Stimulated activated CD4-positive, alpha-beta T cell treated with anti-CD3 and anti-CD28 coated beads, Interleukin-1b, Interleukin-23, amount 100 ng/mL, for 4 hours (primary cell): ENCODE measurements around the gene TMPRSS11F.
"Not testable (repeated sequence)": the region's sequence is repeated elsewhere in the genome, so short reads cannot be mapped to it uniquely, and the experiment has no call there.

Source experiments
- DNase-seq, 2 donors: peaks; one replicate each; pipeline ENCODE4 v3.0.0-alpha.2; 2020; ENCODE audit warnings: low read depth in 2 of 2

TMPRSS11F gene

DNA sequence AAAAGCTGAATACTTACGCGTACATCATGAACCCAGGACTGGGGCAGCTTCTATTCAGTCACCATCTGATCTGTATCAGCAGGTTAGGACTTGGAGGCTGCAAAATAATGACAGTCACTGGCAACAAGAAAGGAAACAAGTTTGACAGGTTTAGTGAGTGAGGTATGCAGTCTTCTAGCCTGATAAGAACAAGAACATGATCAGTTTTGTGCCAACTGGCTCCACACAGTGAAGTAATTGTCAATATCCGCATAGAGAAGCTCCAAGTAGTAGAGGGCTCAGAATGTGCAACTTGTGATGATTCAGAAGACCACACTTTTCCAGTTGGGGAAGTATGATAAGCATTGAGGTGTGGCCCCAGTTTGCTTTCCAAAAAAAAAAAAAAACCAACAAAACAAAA is at the start of gene TMPRSS11F:
TSS of gene TMPRSS11F (minus strand) at position 77 of the 400 bp plus-strand sequence. CDS start at position 28, 49 bp downstream.
- DNase-seq, result no peak

DNA sequence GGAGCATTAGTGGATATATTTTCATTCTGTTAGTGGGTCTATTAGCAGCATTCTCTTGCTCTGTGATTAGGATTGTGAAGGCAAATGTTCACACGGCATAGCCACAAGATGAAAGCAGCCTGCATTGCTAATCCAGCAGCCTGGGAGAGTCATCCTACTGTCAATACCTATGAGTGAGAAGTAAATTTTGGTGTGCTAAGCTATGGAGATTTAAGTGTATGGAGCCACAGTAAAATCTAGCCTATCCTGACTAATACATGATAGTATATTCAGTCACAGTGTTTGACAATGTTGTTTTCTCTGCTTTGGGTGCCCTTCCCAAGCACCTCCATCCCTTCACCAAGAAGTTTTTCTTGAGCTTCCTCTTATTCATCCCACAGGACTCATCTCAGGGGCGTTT is 47.2 kb upstream of the TMPRSS11F start:
- no peak for DNase-seq

DNA sequence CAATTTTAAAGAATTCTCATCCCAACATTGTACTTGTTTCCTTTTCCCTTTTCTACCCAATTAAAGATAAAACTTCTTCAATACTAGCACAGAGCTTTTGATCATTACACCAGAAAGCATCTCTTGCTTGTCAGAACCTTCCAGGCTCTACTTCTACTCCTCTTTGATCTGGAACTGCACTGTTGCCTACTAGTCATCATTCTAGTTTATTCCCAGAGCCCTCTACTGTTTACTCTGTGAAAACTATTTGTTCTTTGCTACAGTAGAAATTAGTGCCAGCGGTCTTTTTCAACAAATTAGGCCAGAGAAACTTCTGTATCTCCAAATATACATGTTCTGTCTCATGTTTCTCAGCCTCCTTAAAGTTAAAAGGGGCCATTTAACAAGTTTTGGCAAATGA is 46.8 kb upstream of the TMPRSS11F start:
- DNase-seq, result no peak

DNA sequence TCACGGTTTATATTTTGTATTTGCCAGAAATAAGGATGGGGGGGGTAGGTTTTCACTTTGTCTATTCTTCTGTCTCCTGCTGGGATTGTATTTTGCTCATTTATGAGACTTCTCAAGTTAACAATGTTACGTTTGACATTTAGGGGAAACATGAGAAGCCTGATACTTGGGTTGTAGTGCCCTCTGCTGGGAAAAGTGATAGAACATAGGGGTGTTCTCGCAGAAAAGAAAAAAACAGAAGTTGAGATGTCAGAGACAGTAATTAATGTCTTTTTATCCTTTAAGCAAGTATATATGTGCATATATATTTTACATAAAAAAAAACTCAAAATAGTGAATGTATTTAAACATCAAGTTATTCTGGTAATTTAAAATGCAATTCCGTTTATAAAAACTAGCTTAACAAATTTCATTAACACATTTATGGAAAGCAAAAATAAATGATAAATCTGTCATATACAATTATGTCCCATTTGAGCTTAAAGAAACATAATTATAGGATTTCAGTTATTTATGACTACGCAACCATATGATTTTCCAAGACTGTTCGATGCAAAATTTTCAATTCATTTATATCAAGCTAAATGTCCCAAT is 46.0 kb upstream of the TMPRSS11F start:
- DNase-seq, result no peak

DNA sequence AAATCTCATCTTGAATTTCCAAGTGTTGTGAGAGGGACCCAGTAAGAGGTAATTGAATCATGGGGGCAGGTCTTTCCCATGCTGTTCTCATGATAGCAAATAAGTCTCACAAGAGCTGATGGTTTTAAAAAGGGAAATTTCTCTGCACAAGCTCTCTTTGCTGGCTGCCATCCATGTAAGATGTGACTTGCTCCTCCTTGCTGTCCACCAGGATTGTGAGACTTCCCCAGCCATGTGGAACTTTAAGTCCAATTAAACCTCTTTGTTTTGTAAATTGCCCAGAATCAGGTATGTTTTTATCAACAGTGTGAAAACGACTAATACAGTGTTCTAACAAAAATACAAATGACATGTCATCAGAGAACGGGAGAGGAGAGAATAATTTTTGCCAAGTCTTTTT is 44.7 kb upstream of the TMPRSS11F start:
- not testable (repeated sequence) for DNase-seq

DNA sequence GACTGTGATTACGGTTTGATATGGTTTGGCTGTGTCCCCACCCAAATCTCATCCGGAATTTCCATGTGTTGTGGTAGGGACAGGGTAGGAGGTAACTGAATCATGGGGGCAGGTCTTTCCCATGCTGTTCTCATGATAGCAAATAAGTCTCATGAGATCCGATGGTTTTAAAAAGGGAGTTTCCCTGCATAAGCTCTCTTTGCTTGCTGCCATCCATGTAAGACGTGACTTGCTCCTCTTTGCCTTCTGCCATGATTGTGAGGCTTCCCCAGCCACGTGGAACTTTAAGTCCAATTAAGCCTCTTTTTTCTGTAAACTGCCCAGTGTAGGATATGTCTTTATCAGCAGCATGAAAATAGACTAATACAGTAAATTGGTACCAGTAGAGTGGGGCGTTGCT is 42.5 kb upstream of the TMPRSS11F start:
- DNase-seq, result not testable (repeated sequence)

DNA sequence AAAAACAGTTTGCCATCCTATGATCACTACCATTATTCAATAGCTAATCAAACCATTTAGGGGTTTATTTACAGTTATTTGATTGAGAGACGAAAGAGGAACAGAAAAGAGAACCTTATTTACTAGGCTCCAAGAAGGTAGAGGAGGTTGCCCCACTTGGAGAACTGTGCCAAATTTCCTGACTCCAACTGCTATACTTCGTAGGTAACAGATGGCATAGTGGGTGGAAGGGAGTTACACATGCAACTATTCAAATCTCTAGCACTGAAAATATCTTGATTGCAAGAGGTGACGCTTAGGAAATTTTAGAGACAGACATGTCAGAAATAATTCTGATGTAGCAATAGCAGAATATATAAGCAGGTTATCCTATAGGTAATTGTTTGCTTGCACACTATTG is 38.0 kb upstream of the TMPRSS11F start:
- DNase-seq, result no peak

DNA sequence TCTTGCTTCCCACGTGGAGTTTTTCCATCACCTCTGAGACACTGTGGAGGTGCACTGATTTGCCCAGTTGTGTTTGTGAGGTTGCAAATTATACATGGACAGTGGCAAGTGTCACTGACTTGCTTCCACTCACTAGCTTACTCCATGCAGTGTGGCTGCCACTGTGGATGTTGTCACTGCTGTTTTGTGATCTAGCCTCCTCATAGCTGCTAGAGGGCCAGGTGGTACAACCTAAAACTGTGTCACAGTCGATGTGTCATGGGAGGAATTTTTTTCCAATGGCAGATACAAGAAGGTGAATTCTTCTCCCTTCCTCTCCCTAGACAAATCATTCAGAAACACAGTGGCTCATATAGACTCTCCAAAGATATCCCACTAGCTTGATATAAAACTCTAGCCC is 37.5 kb upstream of the TMPRSS11F start:
- no peak for DNase-seq

DNA sequence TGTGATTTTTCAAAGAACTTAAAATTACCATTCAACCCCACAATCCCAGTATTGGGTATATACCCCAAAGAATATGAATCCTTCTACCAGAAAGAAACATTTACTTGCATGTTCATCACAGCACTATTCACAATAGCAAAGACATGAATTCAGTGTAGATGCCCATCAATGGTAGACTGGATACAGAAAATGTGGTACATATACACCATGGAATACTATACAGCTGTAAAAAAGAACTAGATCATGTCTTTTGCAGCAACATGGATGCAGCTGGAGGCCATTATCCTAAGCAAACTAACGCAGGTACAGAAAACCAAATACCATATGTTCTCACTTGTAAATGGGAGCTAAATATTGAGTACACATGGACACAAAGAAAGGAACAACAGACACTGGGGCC is 34.1 kb upstream of the TMPRSS11F start:
- DNase-seq, result no peak

DNA sequence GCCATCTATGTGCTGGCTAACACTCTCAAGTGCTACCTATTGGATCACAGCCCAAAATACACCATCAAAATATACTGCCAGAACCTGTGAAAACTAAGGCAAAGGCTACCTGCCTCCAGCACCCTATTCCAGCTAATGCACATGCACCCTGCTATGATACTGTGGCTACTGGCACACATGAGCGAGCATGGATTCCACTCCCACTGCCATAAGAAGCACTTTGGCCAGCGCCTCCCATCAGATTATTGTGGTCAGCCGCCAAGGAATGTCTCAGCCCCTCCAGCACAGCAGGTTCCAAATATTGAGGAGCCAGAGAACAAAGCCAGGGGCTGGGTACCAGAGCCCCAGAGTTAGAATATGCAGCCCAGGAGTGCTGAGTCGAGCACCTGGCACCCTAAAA is 32.5 kb upstream of the TMPRSS11F start:
- DNase-seq, result no peak

DNA sequence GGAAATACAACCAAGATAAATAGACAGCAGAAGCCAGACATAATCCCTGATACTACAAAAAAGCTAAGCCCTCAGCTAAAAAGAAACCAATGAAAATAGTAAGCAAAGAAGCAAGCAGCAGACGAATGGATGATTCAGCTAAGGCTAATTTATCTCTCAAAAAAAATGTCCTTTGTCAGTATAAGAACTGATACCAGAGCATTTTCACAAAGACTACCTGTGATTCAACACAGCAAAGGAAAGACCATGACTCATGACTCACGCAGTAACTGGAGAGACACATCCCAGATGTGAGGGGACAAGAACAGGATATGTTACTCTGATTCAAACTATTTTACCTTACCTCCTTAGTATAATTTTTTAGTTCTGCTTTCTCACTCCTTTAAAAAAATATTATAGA is 22.7 kb upstream of the TMPRSS11F start:
- DNase-seq, result no peak

DNA sequence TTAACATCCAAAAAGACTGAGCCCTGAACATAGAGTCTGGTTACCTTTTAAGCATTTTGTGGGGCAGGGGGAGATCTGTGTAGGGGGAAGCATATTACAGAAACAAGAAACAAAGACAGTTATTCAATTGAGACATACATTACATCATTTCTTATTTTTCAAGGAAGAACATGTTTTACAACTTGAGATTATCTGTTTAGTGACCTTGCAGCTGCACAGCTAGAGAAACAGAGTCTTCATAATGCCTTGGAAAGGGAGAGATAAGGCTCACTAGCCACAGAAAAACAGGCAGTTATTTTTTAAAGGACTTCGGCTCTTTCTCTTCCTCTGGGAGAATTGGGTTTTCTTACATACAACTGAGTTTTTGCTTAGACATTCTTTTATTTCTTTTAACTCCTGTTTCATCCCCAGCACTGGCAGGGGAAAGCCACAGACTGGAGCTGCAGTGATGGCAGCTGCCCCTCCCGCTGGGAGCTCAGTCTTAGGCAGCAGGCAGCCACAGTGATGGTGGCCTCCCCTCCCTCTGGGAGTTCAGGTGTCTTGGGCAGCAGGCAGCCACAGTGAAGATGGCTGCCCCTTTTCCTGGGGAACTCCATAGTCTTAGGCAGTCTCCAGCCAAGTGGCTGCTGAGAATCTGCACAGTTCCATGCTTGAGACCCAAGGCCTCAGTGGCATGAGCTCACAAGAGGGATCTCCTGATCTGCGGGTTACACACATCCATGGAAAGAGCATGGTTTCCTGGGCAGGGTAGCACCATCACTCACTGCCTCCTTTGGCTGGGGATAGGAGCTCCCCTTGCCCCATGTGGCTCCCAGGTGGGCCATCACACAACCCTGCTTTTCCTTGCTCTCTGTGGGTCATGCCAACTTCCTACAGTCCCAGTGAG is 19.4 kb upstream of the TMPRSS11F start:
- DNase-seq, result no peak

DNA sequence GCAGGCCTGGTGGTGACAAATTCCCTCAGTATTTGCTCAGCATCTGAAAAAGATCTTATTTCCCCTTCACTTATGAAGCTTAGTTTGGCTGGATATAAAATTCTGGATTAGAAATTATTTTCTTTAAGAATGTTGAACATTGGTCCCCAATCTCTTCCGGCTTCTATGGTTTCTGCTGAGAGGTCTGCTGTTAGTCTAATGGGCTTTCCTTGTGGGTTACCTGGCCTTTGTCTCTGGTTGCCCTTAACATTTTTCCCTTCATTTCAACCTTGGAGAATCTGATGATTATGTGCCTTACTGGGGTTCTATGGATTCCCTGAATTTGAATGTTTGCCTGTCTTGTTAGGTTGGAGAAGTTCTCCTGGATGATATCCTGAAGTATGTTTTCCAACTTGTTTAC is 17.4 kb upstream of the TMPRSS11F start:
- no peak for DNase-seq

DNA sequence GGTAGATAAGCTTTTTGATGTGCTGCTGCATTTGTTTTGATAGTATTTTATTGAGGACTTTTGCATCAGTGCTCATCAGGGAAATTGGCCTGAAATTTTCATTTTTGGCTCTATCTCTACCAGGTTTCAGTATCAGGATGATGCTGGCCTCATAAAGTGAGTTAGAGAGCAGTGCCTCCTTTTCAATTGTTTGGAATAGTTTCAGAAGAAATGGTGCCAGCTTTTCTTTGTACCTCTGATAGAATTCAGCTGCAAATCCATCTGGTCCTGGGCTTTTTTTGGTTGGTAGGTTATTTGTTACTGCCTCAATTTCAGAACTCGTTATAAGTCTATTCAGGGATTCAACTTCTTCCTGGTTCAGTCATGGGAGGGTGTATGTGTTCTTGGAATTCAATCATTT is 15.6 kb upstream of the TMPRSS11F start:
- DNase-seq, result no peak

DNA sequence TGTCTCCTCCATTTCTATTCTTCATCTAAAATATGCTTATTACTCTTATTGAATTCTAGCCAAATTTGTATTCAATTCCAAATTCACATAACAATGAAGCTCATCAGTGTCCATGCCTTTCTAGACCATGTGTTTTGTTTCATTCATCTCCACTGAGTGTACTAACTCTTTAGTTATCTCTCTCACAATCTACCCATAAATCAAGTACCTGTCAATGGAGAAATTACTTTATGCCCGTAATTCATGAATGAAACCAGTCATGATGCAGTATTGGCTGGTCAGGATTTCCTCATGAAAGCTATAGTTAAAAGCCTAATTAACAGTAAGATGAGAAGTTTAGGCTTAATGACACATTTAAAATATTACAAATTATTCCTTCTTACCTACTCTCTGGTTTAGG is 12.2 kb upstream of the TMPRSS11F start:
- DNase-seq, result no peak

DNA sequence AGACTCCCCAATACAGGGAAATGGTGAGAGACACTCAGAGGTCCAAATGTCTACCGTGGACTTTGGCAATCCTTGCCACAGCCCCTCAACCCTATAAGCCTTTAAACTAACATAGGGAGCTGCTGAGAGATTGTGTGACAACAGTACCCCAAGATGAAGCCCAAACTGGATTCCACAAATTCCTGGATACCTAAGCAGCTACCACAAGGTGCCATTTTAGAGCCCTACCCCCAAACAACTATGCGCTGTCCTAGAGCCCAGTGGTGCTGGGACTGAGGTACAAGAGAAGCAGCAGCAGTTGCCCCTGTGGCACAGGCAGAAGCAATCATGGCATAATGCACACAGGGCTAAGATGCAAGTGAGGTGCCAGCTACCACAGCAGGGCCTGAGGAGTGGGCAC is 2.7 kb upstream of the TMPRSS11F start:
- no peak for DNase-seq

DNA sequence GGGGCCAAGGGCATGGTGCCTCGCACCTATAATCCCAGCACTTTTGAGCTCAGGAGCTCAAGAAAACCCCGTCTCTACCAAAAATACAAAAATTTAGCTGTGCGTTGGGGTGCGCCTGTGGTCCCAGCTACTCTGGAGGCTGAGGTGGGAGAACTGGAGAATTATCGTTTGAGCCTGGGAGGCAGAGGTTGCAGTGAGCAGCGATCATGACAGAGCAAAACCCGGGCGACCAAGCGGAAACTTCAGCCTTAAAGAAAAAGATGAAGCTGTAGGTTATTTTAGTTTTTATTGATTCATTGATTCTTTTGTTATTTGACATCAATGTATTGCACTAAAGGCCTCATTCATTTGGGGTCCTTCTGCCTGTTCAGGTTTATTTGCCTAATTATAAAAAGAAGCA is 5.4 kb downstream of the TMPRSS11F start:
- no peak for DNase-seq

DNA sequence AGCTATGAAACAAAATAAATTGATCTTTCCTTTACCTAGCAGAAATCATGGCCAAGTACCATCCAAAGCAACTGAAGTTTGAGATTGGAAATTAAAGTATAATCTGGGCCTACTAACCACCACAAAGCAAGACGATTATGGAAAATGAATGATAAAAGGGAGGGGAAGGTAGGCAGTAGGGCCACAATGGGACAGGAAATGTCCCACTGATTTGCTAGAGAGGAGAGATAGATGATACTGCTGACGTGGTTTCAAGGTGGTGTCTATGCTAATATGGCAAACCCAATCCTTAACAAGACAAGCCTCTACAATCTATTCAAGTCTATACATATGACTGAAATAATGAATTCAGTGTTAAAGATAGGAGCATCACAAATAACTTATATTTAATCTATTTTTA is 6.1 kb downstream of the TMPRSS11F start:
- no peak for DNase-seq

DNA sequence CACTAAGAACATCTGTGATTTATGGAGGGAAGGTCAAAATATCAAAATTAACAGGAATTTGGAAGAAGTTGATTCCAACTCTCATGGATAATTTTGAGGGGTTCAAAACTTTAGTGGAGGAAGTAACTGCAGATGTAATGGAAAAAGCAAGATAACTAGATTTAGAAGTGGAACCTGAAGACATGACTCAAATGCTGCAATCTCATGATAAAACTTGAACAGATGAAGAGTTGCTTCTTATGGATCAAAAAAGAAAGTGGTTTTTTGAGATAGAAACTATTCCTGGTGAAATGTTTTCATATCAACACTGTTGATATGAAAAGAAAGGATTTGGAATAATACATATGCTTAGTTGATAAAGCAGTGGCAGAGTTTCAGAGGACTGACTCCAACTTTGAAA is 9.7 kb downstream of the TMPRSS11F start:
- no peak for DNase-seq

DNA sequence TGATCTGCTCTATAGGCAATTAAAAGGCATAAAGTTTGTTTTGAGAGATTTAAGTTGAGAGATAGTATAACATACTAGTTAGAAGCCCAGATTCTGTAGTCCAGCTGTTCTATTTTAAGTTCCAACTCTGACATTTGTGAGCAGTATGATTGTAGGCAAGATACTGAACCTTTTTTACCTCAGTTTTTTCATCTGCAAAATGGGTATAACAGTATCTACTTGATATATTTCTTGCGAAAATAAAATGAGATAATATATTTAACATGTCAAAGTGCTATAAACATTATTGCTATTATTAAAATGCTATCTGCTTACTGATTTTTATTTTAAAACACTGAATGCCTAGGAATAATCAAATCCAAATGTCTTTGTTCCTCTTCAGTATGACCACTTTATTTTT is 19.2 kb downstream of the TMPRSS11F start:
- no peak for DNase-seq

DNA sequence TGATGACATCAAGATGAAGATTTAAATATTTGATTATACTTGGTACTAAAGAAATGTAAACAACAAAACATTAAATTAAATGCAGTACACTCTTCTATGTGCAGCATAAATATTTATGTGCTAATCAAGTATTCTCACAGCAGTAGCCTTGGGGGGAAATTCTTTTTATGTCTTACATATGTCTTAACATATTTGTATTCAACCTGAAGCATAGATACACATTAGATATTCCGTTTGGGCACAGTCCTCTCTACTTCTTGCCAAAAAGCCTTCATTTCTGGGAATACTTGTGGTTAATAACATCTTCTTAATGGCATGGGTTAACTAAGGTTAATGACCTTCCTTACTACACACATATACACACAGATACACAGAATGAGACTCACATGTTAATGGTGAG is 19.8 kb downstream of the TMPRSS11F start:
- DNase-seq, result no peak

DNA sequence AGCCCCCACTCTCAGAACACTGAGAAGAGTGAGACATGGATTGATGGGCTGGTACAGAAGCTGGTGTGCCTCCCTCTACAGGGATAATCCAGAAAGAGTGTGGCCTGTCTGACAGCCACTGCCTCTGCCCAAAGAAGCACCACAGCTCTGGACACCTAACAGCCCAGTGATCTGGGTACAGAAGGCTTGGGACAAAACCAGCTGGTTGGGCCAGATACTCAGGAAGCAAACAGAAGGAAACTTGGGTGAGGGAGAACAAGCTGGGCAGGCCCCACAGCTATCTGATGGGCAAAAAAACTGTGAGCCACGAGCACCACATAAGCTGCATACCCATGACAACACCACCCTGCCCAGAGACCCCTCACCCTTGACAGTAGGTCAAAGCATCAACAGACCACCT is 46.9 kb downstream of the TMPRSS11F start:
- no peak for DNase-seq

DNA sequence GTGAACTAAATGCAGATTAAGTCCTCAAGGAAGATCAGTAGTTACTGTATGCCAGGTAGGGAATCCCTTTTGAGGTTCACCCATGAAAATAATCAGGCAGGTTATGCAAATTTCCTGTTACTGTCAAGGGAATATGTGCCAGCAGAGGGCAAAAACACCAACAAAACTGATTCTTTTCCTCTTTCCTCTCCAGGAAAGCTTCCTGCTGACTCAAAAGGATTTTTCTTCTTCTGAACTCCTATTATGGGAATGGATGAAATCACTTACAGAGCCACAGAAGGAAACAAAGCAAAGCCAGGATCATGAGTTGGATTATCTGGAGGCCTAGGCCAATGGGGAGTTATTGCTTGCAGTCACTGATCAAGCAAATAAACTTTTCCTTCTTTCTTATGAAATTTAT is 49.7 kb downstream of the TMPRSS11F start:
- DNase-seq, result no peak

DNA sequence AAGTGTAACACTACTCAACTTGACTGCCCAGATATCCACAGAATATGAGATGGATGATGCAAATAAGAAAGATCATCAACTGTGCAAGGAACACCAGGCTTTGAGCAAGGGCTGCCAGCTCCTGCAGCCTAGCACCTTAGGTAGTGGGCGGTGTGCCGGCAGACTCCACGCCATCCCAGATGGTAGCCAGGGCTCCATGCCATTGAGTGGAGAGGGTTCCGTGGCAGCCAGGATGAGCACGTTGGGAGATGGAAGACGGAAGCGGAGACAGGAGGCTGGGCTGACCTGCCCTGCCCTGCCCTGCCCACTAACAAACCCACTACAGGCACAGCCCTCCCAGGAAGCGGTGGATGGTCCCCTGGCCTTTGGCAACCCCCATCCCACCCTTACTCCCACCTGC is 51.9 kb downstream of the TMPRSS11F start:
- DNase-seq, result no peak
